Measurements from ENCODE around the gene SNX8.

SNX8 gene

DNA sequence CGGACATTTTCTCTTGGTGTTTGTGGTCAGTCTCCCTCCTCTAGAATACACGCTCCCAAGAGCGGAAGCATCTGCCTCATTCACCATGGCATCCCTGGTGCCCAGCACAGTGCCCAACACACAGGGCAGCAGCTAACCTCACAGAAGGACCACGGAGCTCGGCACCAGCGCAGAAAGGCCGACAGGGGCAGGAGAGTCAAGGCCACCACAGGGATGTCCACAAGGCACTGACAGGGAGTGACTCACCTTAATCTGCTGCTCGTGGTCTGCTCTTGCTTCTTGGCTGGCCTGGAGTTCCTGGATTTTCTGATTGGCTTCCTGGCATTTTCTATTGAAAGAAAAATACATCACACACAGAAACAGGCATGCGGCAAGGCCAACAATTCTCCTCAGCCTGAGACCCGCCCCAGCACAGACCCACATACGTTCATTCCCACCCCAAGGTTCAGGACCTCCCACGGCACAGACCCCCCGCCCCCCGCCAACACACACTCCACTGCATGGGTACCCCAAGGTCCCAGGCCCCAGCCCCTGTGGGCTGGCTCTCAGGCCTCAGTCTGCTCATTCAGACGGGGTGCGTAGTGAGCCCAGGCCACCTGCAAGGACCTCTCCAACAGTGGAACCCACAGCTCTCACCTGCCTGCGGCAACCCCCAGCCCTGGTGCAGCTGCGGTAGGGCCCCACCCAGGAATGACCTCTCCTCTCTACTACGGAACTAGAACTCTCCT is 96.4 kb downstream of the SNX8 start:
- no peak for TF ChIP-seq POLR2A (IDR thresholded peaks at IDR 0.05; ENCODE audit: low read depth, low read length)
- no peak for DNase-seq (ENCODE audit: insufficient read length, low spot score)
- FAIRE-seq: no peak

DNA sequence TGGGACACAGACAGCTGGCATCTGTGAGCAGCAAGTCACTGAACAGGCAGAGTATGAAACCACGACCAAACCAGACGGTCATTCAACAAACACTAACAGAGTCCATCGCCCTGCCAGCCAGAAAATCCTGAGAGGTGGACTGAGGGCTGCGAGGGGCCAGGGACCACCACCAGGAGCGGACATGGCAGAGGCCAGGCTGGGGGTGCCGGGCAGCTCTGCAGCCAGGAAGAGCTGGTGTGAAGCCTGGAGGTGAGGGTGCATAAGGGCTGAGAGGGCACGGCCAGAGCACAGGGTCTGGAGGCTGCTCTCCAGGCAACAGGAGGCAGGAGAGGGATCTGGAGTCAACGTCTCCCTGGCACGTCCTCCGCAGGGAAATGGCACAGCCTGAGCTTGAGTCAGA is 97.0 kb downstream of the SNX8 start:
- no peak for DNase-seq (ENCODE audit: insufficient read length, low spot score)
- FAIRE-seq: no peak
- no peak for TF ChIP-seq POLR2A (IDR thresholded peaks at IDR 0.05; ENCODE audit: low read depth, low read length)

DNA sequence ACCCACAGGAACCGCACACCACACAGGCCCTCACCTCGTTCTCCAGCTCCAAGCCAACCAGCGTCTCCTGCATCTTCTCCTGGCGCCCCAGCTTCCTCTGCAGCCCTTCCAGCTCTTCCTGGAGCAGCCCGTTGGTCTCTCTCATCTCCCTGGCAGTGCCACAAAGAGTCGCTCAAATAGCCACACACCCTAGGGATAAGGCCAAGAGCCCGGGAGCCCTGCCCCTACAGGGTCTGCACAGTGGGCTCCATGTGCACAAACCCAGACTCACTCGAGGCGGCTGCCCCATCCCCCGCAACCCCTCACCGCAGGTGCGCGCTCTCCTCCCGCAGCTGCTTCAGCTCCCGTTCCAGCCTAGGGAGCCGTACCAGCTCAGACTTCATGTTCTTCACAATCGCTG is 98.4 kb downstream of the SNX8 start:
- DNase-seq (ENCODE audit: insufficient read length, low spot score) (no peak), FAIRE-seq (no peak)
- TF ChIP-seq POLR2A (IDR thresholded peaks at IDR 0.05; ENCODE audit: low read depth, low read length): no peak

- no peak for TF ChIP-seq POLR2A (IDR thresholded peaks at IDR 0.05; ENCODE audit: low read depth, low read length)
- FAIRE-seq: no peak
- no peak for DNase-seq (ENCODE audit: insufficient read length, low spot score)
These were observed 99.6 kb downstream of the SNX8 start for GRCh38 chr7:2214636-2215035.

DNA sequence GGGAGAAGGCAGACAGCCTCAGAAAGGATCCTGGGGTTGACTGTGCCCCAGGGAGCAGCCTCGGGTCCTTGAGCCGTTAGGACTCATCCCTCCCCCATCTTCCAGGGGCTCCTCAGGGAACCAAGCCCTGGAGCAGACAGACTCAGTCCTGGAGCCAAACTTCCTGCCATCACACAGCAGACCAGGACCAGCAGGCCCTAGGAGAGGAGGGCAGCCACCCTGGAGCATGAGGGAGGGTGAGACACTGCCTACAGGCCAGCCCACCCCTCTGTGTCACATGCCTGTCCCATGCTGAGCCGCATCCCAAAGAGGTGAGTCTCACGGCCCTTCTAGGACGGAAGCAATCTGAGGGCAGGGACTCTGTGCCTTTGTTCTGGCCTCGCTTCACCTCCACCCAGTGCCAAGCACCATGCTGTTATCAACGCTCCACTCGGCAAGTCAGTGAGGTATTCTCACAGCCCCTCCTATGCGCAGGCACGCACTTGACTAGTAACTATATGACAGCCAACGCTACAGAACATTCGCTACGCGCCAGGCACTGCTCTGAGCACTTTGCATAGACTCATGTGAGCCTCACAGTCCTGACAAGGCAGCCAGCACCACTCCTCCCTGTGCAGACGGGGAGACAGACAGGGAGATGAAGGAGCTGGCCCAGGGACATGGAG is 100.6 kb downstream of the SNX8 start:
- no peak for TF ChIP-seq POLR2A (IDR thresholded peaks at IDR 0.05; ENCODE audit: low read depth, low read length)
- DNase-seq (ENCODE audit: insufficient read length, low spot score) (no peak), FAIRE-seq (no peak)

DNA sequence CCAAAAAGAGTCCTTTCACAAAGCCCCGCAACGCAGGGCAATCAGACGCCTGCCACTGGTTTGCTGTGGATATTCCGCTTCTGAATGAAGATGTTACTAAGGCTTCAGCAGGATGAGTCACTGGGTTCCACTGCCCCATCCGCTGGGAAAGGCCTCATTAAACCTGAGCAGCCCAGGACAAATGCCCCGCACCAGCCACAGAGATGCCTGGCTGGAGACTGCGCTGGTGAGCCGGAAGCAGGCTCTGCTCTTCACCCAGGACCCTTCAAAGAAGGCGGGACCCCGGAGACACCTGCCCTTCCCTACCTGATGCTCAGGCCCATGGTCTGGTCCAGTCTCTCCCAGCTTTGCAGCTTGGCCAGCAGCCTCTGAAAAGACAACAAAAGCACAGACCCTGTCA is 101.3 kb downstream of the SNX8 start:
- no peak for FAIRE-seq
- DNase-seq (ENCODE audit: insufficient read length, low spot score): no peak
- TF ChIP-seq POLR2A (IDR thresholded peaks at IDR 0.05; ENCODE audit: low read depth, low read length): no peak

DNA sequence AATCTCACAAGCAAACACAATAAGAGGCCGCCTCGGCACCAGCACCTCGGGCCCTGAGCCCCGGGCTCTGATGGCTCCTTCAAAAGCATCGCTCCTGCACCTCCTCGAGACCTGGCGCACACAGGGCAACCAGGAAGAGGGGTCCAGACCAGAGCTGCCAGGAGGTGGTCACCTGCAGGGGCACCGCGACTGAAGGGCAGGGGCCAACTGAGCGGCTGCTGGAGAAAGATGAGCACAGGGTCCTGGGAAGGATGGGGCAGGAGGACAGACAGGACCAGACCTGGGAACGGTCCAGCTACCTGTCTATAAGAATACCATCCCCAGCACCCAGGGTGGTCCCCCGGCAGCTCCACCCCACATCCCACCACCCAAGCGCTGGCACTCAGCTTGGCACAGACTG is 102.3 kb downstream of the SNX8 start:
- FAIRE-seq (no peak), DNase-seq (ENCODE audit: insufficient read length, low spot score) (no peak)
- TF ChIP-seq POLR2A (IDR thresholded peaks at IDR 0.05; ENCODE audit: low read depth, low read length): no peak

DNA sequence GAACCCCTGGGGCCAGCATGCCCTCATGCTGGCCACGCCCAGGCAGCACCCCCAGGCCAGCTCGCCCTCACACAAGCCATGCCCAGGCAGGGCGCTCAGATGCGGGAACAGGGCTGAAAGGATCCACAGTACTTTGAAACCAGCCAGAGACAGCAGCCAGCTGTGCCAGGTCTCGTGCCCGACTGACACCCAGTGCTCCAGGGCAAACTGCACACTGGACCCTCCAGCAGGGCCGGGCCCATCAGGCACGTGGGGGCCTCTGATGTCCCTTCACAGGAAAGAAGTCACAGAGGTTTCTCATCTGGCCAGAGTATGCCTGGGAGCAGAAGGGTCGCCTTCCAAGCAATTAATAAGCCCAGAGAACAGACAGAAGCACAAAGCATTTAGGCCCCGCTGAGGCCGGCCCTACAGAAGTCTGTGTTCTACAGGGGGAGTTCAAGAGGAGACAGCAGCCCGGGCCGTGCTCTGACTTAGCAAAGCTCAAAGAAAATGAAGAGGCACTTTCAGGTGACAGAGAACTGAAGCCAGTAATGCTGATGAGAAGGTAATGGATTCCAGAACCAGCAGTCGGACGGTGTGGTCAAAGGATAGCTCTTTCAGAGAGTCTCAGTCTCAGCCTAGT is 102.9 kb downstream of the SNX8 start:
- TF ChIP-seq POLR2A (IDR thresholded peaks at IDR 0.05; ENCODE audit: low read depth, low read length): no peak
- no peak for FAIRE-seq
- DNase-seq (ENCODE audit: insufficient read length, low spot score): no peak

DNA sequence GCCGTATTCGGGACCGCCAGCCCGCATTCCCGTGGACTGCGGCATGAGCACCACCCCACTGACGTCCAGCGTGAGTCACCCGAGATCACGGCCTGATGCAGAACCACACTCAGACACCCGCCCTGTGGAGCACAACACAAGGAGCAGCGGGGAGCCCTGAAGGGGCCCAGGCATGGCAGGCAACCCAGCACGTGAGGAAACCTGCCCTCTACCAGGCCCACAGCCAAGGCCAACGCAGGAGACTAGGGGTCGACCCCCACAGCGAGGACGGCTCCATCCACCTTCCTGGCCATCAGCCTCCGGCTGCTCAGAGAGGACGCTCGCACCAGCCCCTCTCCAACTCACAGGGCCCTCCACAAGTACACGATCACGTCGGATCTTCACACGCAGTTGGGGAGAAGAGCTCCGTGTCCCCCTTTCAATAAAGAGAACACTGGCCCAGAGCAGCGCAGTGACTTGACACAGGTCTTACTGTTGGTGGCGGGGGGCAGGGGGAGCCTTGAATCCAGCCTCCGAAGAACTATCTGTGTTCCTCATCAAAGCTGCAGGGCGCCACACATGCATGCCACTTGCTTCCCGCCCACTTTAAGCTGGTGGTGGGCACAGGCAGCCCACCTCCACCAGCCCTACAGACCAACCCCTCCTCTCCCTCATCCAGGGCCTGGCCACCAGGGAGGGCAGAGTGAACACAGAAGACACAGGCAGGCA is 103.5 kb downstream of the SNX8 start:
- no peak for FAIRE-seq
- DNase-seq (ENCODE audit: insufficient read length, low spot score): no peak

GRCh38 chr7:2209961-2210323 is 104.3 kb downstream of the SNX8 start:
- DNase-seq (ENCODE audit: insufficient read length, low spot score) (no peak), FAIRE-seq (no peak)
- TF ChIP-seq POLR2A (IDR thresholded peaks at IDR 0.05; ENCODE audit: low read depth, low read length): no peak

More for the DNA sequence above, 103.5 kb downstream of the SNX8 start:
- TF ChIP-seq POLR2A (IDR thresholded peaks at IDR 0.05; ENCODE audit: low read depth, low read length): no peak

DNA sequence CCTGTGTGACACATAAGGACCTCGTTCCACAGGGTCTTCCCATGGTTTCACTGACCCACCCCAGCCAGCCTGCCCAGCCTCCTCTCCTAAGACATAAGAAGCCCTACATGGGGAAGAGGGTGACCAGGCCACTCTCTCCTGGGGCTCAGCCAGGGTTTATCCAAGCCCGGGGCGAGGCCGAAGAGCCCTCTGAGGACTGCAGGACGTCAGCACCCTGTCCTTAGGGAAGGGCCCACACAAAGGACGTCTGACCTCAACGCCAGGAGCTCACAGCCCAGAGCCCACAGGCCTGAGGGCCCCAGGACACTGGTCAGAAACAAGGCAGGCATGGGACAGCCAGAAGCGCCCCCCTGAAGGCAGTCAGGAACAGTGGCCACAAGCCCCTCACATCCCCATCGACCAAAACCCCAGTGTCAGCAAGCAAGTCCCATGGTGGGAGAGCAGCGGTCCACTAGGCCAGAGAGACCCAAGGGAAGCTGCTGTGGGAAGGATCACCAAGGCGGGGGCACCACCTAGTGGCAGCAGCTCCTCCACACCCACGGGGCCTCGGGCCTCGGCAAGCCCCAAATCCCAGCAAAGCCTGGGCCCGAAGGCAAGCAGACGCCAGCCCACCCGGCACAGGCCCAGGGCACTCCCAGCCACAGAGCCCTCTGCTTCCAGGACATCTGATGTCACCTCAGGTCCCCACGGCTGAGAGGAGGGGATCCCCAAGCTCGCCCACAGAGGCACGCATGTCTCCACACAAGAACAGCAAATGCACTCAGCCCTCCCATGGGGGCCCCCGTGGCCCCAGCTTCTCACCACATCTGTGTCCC is 104.9 kb downstream of the SNX8 start:
- DNase-seq (ENCODE audit: insufficient read length, low spot score): peak; percentile 90
- TF ChIP-seq POLR2A (IDR thresholded peaks at IDR 0.05; ENCODE audit: low read depth, low read length): no peak
- FAIRE-seq: no peak

- no peak for TF ChIP-seq POLR2A (IDR thresholded peaks at IDR 0.05; ENCODE audit: low read depth, low read length)
- DNase-seq (ENCODE audit: insufficient read length, low spot score) (no peak), FAIRE-seq (no peak)
These were observed 105.5 kb downstream of the SNX8 start for GRCh38 chr7:2208712-2209111.

DNA sequence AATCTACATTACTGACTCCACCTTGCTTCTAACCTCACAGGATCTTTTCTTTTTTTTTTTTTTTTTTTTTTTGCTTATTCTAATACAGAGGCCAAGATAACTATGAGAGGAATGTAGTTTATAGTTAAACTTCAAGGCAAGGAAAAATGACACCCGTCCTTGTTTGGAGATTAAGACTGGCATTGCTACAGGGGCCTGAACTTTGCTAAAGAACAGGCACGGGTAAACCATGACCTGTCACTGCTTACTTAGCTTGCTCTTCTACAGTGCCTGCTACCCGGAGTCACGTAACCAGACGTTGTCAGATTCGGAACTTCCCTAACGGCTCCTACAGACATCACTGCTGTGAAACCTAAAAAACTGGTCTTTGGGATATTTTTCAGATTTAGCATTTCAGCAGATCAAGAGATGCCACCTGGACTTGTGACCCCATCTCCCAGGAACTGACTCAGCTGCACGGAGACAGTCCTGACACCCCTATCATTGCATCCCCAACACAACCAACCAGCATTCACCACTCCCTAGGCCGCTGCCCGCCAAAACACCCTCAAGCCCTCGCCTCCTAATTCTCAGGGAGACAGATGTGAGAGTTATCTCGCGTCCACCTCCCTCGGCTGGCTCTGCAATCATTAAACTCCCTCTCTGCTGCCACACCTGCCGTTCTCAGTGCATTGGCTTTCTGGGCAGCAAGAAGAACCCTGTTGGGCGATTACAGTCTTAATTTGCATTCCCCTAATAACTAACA is 109.0 kb downstream of the SNX8 start:
- no peak for TF ChIP-seq POLR2A (IDR thresholded peaks at IDR 0.05; ENCODE audit: low read depth, low read length)
- FAIRE-seq: no peak
- DNase-seq (ENCODE audit: insufficient read length, low spot score): no peak
